Retinal pigment epithelial cell (primary cell): ENCODE data around the gene MARCHF6.
A peak's percentile ranks its signal among the peaks of the same experiment; 100 is the strongest.

Source experiments
- DNase-seq: peaks from one replicate; pipeline ENCODE4 v3.0.0-alpha.2; 2010; ENCODE audit warnings: low read depth
- H3K4me3 ChIP-seq: 2 replicates; pipeline ENCODE4 v1.5.1; 2011; ENCODE audit warnings: mild to moderate bottlenecking, low read length, control low read depth, moderate library complexity
- CTCF ChIP-seq: conservative IDR thresholded peaks from 2 replicates; pipeline ENCODE4 v1.5.1; 2011; ENCODE audit warnings: low read depth, low read length, control low read depth, inconsistent platforms

Gene MARCHF6

GRCh38 chr5:10332301-10332700 lies 21.2 kb upstream of the MARCHF6 start:
- DNase-seq: no peak
- no peak overlapping the region for H3K4me3 ChIP-seq
- TF ChIP-seq CTCF: no peak

DNA sequence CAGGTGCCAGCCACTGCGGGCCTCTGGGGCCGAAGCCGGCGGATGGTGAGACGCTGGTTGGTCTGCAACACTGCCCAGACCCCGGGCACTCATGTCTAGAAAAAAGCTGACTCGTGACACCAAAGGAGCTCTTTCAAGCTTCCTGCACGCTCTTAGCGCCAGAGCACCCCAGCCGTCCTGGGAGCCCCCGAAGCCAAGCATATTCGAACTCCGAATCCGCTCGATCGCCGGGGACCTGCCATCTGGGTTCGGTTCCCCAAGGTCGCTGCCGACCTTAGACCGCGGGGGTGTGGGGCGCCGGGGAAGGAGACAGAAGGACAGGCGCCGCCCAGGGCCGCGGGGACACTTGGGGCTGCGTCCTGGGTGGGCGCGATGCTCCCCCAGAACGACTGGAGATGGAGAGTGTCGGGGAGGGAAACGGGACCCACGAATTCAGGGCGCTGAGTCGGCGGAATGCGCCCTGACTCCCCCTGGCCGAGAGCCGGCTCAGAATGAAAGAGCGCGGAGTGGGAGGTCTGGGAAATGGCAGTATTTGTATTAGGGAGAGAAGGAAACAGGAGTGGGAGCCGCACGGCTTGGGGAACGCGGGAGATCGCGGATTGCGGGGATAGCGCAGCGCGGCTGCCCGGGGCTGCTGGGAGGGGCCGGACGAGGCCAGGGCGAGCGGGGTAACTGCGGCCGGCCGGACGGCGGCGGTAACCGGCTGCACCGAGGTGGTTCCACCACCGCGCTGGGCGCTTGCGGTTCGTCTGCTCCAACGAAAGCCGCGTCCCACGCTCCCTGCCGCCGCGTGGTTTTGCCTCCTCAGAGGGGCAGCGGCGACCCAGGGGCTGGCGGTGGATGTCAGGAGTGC lies 20.1 kb upstream of the MARCHF6 start:
- peak overlapping the region; percentile 68 for H3K4me3 ChIP-seq
- TF ChIP-seq CTCF: no peak
- no peak for DNase-seq

- no peak for DNase-seq
- TF ChIP-seq CTCF: no peak
- no peak overlapping the region for H3K4me3 ChIP-seq
These were observed 18.7 kb upstream of the MARCHF6 start for GRCh38 chr5:10334831-10335230.

DNA sequence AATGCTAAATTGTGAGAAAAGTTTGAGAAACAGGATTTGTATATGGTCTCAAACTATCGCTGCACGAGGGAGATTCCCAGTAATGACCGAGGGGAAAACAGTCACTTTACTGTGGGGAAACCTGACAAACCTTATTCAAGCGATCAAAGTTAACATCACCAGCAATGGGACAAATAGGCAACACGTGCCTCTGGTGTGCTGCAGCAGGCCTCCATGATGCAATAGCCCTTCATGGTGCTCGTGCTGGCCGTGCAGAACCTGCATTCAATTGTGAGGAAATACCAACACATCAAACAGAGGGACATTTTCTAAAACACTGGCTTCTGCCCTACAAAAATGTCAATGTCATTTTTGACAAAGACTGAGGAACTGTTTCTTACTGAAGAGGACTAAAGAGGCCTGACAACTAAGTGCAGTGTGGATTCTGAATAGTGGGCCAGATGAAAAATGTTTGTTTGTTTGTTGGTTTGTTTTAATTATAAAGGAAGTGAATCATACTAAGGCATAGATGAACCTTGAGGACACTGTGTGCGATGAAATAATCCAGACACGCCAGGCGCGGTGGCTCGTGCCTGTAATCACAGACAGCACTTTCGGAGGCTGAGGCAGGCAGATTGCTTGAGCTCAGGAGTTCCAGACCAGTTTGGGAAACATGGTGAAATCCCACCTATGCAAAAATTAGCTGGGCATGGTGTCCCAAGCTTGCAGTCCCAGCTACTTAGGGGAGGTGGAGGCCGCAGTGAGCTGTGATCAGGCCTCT lies 17.6 kb upstream of the MARCHF6 start:
- H3K4me3 ChIP-seq: no peak overlapping the region
- no peak for DNase-seq
- no peak for TF ChIP-seq CTCF

DNA sequence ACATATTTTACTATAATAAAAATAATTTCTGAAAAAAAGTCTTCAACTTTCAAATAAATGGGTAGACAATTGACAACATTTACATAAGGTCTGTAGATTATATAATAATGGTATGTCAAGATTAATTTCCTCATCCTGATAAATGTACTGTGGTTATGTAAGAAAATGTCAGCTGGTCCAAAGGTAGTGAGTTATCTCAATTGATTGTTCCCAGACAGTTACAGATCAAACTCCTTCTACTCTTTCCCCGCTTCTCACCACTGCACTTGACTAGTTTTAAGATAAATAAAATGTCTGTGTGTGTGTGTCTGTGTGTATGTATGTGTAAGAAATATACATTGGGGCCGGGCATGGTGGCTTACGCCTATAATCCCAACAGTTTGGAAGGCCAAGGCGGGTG lies 16.4 kb upstream of the MARCHF6 start:
- no peak for DNase-seq
- H3K4me3 ChIP-seq: no peak overlapping the region
- no peak for TF ChIP-seq CTCF

- no peak for TF ChIP-seq CTCF
- DNase-seq: no peak
- no peak overlapping the region for H3K4me3 ChIP-seq
These were observed 15.5 kb upstream of the MARCHF6 start for GRCh38 chr5:10337986-10338385.

DNA sequence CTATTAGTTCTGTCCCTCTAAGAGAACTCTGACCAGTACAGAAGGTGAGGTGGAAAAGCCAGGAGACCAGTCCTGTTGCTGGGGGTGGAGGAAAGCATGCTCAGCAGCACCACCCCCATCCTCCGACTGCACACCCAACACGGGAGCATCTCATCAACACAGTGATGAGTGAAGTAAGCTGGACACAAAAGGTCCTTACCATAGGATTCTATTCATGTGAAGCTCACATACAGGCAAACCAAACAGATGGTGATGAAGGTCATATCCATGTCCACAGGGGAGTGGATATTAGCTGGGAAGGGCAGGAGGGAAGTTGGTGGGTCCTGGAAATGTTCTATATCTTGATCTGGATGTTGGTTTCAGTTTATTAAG lies 14.8 kb upstream of the MARCHF6 start:
- DNase-seq: no peak
- TF ChIP-seq CTCF: no peak

More for the DNA sequence above, 14.8 kb upstream of the MARCHF6 start:
- H3K4me3 ChIP-seq: no peak overlapping the region
